A673 (cell line): ENCODE measurements around the gene ELOVL5.
"Not testable (repeated sequence)": the region's sequence is repeated elsewhere in the genome, so short reads cannot be mapped to it uniquely, and the experiment has no call there.

Source experiments
- EZH2 ChIP-seq: fragments of 200-600 bp; sonication (generic); IDR thresholded peaks from 2 replicates; pipeline ENCODE4 v1.6.1; 2017; ENCODE audit warnings: borderline replicate concordance, low read depth, mild to moderate bottlenecking, mixed read lengths, antibody characterized with exemption, low read length; ENCODE audit not compliant: poor library complexity, severe bottlenecking
- TF ChIP-seq, protein P1 (sequence below): fragments of 300-800, 200-600 bp; sonication (generic); conservative IDR thresholded peaks from 2 replicates; pipeline ENCODE4 v1.5.1; 2017; ENCODE audit warnings: low read depth, mild to moderate bottlenecking, antibody characterized with exemption, low read length, moderate library complexity, mixed read lengths

DNA sequence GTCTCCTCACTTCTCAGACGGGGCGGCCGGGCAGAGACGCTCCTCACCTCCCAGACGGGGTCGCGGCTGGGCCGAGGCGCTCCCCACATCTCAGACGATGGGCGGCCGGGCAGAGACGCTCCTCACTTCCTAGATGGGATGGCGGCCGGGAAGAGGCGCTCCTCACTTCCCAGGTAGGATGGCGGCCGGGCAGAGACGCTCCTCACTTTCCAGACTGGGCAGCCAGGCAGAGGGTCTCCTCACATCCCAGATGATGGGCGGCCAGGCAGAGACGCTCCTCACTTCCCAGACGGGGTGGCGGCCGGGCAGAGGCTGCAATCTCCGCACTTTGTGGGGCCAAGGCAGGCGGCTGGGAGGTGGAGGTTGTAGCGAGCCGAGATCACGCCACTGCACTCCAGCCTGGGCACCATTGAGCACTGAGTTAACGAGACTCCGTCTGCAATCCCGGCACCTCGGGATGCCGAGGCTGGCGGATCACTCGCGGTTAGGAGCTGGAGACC lies 43.2 kb downstream of the ELOVL5 start:
- TF ChIP-seq, protein P1, sequence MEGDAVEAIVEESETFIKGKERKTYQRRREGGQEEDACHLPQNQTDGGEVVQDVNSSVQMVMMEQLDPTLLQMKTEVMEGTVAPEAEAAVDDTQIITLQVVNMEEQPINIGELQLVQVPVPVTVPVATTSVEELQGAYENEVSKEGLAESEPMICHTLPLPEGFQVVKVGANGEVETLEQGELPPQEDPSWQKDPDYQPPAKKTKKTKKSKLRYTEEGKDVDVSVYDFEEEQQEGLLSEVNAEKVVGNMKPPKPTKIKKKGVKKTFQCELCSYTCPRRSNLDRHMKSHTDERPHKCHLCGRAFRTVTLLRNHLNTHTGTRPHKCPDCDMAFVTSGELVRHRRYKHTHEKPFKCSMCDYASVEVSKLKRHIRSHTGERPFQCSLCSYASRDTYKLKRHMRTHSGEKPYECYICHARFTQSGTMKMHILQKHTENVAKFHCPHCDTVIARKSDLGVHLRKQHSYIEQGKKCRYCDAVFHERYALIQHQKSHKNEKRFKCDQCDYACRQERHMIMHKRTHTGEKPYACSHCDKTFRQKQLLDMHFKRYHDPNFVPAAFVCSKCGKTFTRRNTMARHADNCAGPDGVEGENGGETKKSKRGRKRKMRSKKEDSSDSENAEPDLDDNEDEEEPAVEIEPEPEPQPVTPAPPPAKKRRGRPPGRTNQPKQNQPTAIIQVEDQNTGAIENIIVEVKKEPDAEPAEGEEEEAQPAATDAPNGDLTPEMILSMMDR, result not testable (repeated sequence)
- not testable (repeated sequence) for TF ChIP-seq EZH2
